A673 (cell line): ENCODE measurements around the gene TMBIM1. TPM values are rescaled to one million over a fixed set of nuclear protein-coding genes. Genes with fewer than 3 reads are reported as not detected.

Experiments
- BruUV-seq: library from RNA; stranded (reverse); fragments of 400-500 nt; replicated peaks from 2 replicates; lab custom pipeline; 2021; lab: Mats Ljungman, UMichigan
- CTCF ChIA-PET: fragments of 300-600 bp; sonication (Branson Sonifier 250); formaldehyde crosslinking; loops from one replicate; lab custom pipeline; 2022; ENCODE audit warnings: antibody characterized with exemption; lab: Charles Lee
- POLR2A ChIA-PET: fragments of 300-600 bp; sonication (Branson Sonifier 250); formaldehyde crosslinking; loops from one replicate; lab custom pipeline; 2022; ENCODE audit warnings: antibody characterized with exemption; ENCODE audit not compliant: low non-redundant PET; lab: Charles Lee
- DNase-seq: peaks from one replicate; pipeline ENCODE4 v3.0.0-alpha.2; 2015; ENCODE audit warnings: low spot score
- H3K27ac ChIP-seq: fragments of 200-600 bp; sonication (generic); 2 replicates; pipeline ENCODE4 v1.5.1; 2016; ENCODE audit warnings: mixed run types, low read depth, mild to moderate bottlenecking, mixed read lengths, antibody characterized with exemption, low read length; ENCODE audit not compliant: poor library complexity, severe bottlenecking
- H3K27me3 ChIP-seq: fragments of 200-600 bp; sonication (generic); replicated peaks from 2 replicates; pipeline ENCODE4 v1.6.1; 2017; ENCODE audit warnings: mixed run types, low read depth, mild to moderate bottlenecking, mixed read lengths, antibody characterized with exemption, low read length; ENCODE audit not compliant: insufficient read depth, poor library complexity
- H3K36me3 ChIP-seq: fragments of 200-600 bp; sonication (generic); 2 replicates; pipeline ENCODE4 v1.6.1; 2016; ENCODE audit warnings: mixed run types, mild to moderate bottlenecking, mixed read lengths, antibody characterized with exemption, low read length; ENCODE audit not compliant: insufficient read depth, poor library complexity, severe bottlenecking
- H3K4me1 ChIP-seq: fragments of 200-600 bp; sonication (generic); 2 replicates; pipeline ENCODE4 v1.6.1; 2017; ENCODE audit warnings: mixed run types, mild to moderate bottlenecking, mixed read lengths, antibody characterized with exemption, low read length; ENCODE audit not compliant: insufficient read depth, poor library complexity, severe bottlenecking
- H3K4me3 ChIP-seq: fragments of 200-600 bp; sonication (generic); 2 replicates; pipeline ENCODE4 v1.5.1; 2016; ENCODE audit warnings: low read depth, mixed run types, mild to moderate bottlenecking, mixed read lengths, low read length; ENCODE audit not compliant: poor library complexity, severe bottlenecking
- H3K9me3 ChIP-seq: fragments of 200-600 bp; sonication (generic); 2 replicates; pipeline ENCODE4 v1.6.1; 2016; ENCODE audit warnings: mixed run types, low read depth, mild to moderate bottlenecking, mixed read lengths, antibody characterized with exemption, low read length; ENCODE audit not compliant: poor library complexity, severe bottlenecking
- CTCF ChIP-seq: fragments of 300-800, 200-600 bp; sonication (generic); conservative IDR thresholded peaks from 2 replicates; pipeline ENCODE4 v1.5.1; 2017; ENCODE audit warnings: low read depth, mild to moderate bottlenecking, antibody characterized with exemption, low read length, moderate library complexity, mixed read lengths
- EZH2 ChIP-seq: fragments of 200-600 bp; sonication (generic); IDR thresholded peaks from 2 replicates; pipeline ENCODE4 v1.6.1; 2017; ENCODE audit warnings: borderline replicate concordance, low read depth, mild to moderate bottlenecking, mixed read lengths, antibody characterized with exemption, low read length; ENCODE audit not compliant: poor library complexity, severe bottlenecking
- intact Hi-C: fragments of 100-400 bp; cut with micrococcal nuclease; formaldehyde crosslinking; loops from one replicate; pipeline ENCODE4 v1.10.0; 2022; ENCODE audit not compliant: unreplicated experiment
- total RNA-seq: library from RNA; stranded (reverse); gene quantifications from 2 replicates; pipeline ENCODE4 v1.2.3, GENCODE V29; 2021

Gene TMBIM1
- total RNA-seq, 1 experiment from 2014 or later = 43.9 TPM

- BruUV-seq = no TSS peak
- Histone ChIP-seq H3K4me1 (peaks cover 15% of the 10 kb centered on the region), H3K4me3 (no peak overlapping the region), H3K36me3 (peaks cover 22% of the 10 kb centered on the region), H3K27me3 (no peaks in the 10 kb centered on the region), H3K9me3 (no peaks in the 10 kb centered on the region), H3K27ac (peak overlapping the region; percentile 32)
- ChIA-PET POLR2A (no interaction called here), CTCF (no interaction called here)
- intact Hi-C loops = no loop called here
- TF ChIP-seq CTCF (no peak), EZH2 (no peak)
- no peak for DNase-seq
These were observed 30.7 kb downstream of the TMBIM1 start for GRCh38 chr2:218261423-218262236.

- Histone ChIP-seq H3K4me1 (peaks cover 15% of the 10 kb centered on the region), H3K36me3 (peaks cover 21% of the 10 kb centered on the region), H3K27ac (peak within 1 kb of the TSS; percentile 32), H3K27me3 (no peaks in the 10 kb centered on the region), H3K9me3 (no peaks in the 10 kb centered on the region), H3K4me3 (no peak within 1 kb of the TSS)
- TF ChIP-seq CTCF = no peak
- TF ChIP-seq EZH2 = no peak
- ChIA-PET CTCF (no interaction called here), POLR2A (no interaction called here)
- intact Hi-C loops = no loop called here
- DNase-seq = peak; percentile 47
- no TSS peak for BruUV-seq
These were observed 31.4 kb downstream of the TMBIM1 start, which contains the start of gene GPBAR1 for GRCh38 chr2:218260742-218261422. Gene GPBAR1 (plus strand): TSS chr2:218261015. CDS start chr2:218262725, 1,710 bp downstream.

GRCh38 chr2:218260166-218260565 lies 32.1 kb downstream of the TMBIM1 start:
- ChIA-PET CTCF (no interaction called here), POLR2A (no interaction called here)

More at GRCh38 chr2:218260166-218260565, 32.1 kb downstream of the TMBIM1 start:
- Histone ChIP-seq H3K27me3 (no peaks in the 10 kb centered on the region), H3K9me3 (no peaks in the 10 kb centered on the region), H3K4me1 (peaks cover 15% of the 10 kb centered on the region), H3K4me3 (no peak overlapping the region), H3K36me3 (peaks cover 27% of the 10 kb centered on the region), H3K27ac (no peak overlapping the region)
- intact Hi-C loops = no loop called here
- TF ChIP-seq EZH2 (no peak), CTCF (no peak)
- BruUV-seq = no TSS peak
- DNase-seq = no peak
